Stimulated activated effector memory CD8-positive, alpha-beta T cell treated with anti-CD3 and anti-CD28 coated beads, Interleukin-12 subunit alpha, Interleukin-12 subunit beta, amount 100 ng/mL, for 72 hours (primary cell): Measurements from ENCODE around the gene CGAS.
"Not testable (repeated sequence)": the region's sequence is repeated elsewhere in the genome, so short reads cannot be mapped to it uniquely, and the experiment has no call there.

Source experiments
- ATAC-seq: fragments of 150-1000 bp; cut with Tn5 transposase; 2 replicates; pipeline ENCODE4 v1.10.0; 2021
- DNase-seq, 2 donors: peaks; one replicate each; pipeline ENCODE4 v3.0.0; 2021 to 2022; ENCODE audit warnings: low spot score in 2 of 2
- H3K27ac Mint-ChIP-seq: one replicate; pipeline ENCODE4 v1.8.0; 2022; ENCODE audit warnings: mild to moderate bottlenecking, mixed read lengths
- H3K36me3 Mint-ChIP-seq: one replicate; pipeline ENCODE4 v1.8.0; 2022; ENCODE audit warnings: mild to moderate bottlenecking, mixed read lengths
- H3K4me1 Mint-ChIP-seq: one replicate; pipeline ENCODE4 v1.8.0; 2022; ENCODE audit warnings: mixed read lengths
- H3K4me3 Mint-ChIP-seq: one replicate; pipeline ENCODE4 v1.8.0; 2022; ENCODE audit warnings: mild to moderate bottlenecking, mixed read lengths
- H3K9me3 Mint-ChIP-seq: one replicate; pipeline ENCODE4 v1.8.0; 2022; ENCODE audit warnings: mixed read lengths

CGAS gene

GRCh38 chr6:73382462-73383113 is 69.5 kb downstream of the CGAS start:
- Mint-ChIP-seq H3K4me3 (no peak overlapping the region), H3K9me3 (no peaks in the 10 kb centered on the region), H3K27ac (no peak overlapping the region), H3K4me1 (no peaks in the 10 kb centered on the region), H3K36me3 (no peaks in the 10 kb centered on the region)
- no peak for ATAC-seq
- no peak for DNase-seq

- H3K27ac Mint-ChIP-seq, H3K36me3 Mint-ChIP-seq, H3K4me1 Mint-ChIP-seq, DNase-seq, ATAC-seq, H3K9me3 Mint-ChIP-seq, H3K4me3 Mint-ChIP-seq: not testable (repeated sequence)
Observed at GRCh38 chr6:73381531-73381930, 70.6 kb downstream of the CGAS start.

- ATAC-seq (no peak), DNase-seq (no peak)
- Mint-ChIP-seq H3K4me3 (no peak overlapping the region), H3K36me3 (no peaks in the 10 kb centered on the region), H3K27ac (no peak overlapping the region), H3K4me1 (no peaks in the 10 kb centered on the region), H3K9me3 (no peaks in the 10 kb centered on the region)
Observed at GRCh38 chr6:73377225-73377624, 74.9 kb downstream of the CGAS start.

- no peak overlapping the region for H3K27ac Mint-ChIP-seq
- ATAC-seq (no peak), DNase-seq (no peak)
- H3K36me3 Mint-ChIP-seq = no peaks in the 10 kb centered on the region
- no peaks in the 10 kb centered on the region for H3K9me3 Mint-ChIP-seq
- no peaks in the 10 kb centered on the region for H3K4me1 Mint-ChIP-seq
- no peak overlapping the region for H3K4me3 Mint-ChIP-seq
Observed at GRCh38 chr6:73375216-73375615, 76.9 kb downstream of the CGAS start.
